Measurements from ENCODE around the gene OBP2A.

Gene OBP2A

DNA sequence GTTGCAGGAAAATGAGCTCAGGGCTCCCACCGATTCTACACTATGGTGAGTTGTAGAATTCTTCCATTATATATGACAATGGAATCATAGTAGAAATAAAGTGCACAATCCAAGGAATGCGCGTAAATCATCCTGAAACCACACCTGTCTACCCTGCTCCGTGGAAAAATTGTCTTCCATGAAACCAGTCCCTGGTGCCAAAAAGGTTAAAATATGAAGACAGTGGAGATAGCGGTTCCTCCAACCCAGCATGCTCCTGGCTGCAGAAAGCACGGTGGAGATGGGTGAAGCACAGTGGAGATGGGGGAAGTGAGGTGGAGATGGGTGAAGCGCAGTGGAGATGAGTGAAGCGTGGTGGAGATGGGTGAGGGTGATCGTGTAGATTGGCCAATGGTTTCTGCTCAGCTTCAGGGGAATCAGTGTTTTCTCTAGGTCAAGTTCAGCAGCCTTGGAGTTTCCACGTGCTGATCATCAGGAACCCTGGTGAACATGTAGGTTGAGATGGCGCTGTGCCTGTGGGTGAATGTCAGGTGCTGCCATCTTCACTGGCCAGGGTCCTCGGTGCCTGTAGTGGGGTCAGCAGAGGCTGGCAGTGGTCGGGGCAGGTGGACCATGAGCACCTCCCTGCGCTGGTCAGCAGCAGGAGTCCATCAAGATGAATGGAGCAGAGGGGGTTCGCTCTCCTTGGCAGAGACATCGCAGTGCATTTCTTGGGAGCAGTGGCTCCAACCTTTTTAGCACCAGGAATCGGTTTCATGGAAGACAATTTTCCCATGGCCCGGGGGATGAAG lies 35.9 kb downstream of the OBP2A start:
- DNase-seq = no peak

DNA sequence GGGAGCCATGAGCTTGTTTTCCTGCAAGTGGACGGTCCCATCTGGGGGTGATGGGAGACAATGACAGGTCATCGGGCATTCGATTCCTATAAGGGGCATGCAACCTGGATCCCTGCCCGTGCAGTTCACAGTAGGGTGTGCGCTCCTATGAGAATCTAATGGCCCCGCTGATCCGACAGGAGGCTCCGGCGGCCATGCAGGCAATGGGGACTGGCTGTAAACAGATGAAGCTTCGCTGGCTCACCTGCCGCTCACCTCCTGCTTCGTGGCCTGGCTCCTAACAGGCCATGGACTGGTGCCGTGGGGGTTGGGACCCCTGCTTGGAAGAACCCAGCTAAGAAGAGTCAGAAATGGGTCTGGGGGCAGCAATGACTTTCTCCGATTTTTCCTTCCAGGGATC lies 36.6 kb downstream of the OBP2A start:
- no peak for DNase-seq

DNA sequence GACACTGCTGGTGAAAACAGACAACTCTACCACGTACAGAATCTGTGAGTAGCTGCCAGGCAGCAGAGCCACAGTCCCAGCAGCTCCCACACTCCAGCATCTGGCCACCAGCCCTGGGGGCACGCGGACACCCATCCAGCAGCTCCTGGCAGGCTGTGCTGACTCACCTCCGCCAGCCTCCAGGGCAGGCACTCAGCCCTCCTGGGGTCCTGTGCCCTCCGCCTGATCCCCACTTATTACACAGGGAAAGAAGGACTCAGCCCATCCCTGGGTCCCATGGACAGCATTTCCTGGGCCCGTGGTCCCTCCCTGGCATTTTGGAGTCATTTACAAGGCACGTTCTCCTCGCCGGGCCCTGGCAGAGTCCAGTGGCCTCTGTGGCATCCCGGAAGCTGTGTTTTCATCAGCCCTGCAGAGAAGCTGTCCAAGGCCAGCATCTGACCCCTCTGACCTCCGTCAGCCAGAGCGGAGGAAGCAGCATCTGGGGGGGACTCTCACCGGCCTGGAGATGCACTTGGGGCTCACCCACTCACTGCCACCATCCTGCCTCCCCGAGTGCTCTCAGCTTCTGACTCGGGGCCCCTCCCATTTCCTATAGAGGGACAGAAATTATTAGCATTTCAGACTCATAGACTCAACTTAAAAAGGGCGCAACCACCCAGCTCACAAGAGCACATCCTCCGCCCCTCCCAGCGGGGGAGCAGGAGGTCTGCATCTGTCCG lies 37.2 kb downstream of the OBP2A start:
- no peak for DNase-seq

DNA sequence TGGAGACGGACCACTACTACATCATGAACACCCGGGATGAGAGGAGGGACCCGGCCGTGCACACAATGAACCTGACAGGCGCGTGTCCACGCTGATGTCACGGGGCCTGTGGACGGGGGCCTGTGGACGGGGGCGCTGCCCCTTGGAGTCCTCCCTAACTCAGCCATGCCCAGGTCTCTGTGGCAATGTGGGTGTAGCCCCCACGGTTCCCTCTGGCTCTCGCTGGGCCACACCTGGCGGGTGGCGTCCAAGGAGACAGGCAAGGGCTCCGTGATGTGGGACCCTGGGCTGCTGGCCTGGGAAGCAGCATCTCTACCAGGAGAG lies 37.7 kb downstream of the OBP2A start:
- no peak for DNase-seq

DNA sequence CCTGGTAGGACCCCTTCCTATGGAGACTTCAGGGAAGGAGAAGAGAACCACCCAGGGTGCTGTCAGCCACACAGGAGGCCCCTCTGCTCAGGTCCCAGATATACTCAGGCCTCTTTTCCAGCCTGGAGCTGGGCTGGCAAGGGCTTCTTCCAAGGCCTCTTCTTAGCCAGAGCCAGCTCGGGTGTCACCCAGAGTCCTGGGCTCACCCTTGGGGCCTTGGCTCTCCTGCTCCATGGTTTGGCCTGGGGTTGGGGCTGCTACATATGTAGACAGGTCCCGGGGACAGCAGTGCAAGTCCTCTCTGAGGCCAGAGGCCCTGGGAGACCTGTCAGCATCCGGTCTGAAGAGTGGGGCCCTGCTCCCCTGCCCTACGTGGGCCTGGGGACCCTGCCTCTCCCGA lies 38.4 kb downstream of the OBP2A start:
- no peak for DNase-seq

DNA sequence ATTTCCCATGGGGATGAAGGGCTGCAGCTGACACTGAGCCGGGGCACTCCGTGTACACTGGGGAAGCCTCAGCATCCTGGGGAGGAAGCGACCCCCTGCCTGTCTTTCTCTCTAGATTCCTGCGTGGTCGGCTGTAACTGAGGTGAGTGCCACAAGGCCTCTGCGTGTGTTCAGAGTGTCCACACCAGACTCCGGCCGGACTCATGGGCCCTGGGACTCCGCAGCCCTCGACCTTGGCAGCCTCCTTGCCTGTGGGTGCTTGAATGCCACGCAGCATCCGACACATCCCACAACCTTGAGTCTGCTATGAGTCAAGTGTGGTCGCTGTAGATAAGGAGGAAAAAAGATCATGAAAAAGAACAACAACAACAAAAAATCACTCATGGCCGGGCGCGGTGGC lies 39.0 kb downstream of the OBP2A start:
- DNase-seq = no peak

DNA sequence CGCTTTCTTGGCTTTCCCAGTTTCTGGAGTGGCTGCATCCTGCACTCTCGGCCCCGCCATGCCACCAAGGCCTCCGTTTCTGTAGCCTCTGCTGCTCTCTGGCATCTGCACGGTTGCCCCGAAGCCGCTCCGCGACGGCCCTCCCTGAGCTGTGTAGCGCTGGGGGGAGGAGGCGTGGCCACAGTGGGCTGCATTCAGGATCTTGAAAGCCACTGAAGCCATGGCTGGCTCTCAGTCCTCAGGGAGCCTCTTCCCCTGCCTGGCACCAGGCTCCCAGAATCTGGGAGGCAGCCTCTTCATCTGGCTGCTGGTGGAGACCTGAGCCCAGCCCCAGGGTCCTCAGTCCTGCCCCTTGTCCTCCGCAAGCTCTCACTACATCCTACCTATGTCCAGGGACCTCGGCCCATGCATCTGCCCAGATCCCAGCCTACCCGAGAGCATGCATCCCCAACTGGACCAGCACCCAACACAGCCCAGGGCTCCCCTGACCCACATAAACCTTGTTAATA lies 40.7 kb downstream of the OBP2A start:
- DNase-seq = no peak

DNA sequence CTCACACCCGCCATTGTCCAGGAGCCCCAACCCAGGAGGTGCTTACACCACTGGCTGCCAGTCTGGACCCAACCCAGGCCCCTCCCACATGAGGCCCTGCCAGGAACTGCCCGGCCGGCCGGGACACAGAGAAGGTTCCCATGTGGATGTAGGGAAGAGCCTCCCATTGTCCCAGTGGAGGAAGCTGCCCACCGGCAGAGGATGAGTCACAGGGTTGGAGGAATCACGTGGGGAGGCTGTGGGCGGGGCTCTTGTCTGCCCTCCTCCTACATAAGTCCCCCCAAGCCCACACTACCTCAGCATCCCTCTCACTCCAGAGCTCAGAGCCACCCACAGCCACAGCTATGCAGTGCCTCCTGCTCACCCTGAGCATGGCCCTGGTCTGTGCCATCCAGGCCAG lies 41.7 kb downstream of the OBP2A start:
- no peak for DNase-seq

DNA sequence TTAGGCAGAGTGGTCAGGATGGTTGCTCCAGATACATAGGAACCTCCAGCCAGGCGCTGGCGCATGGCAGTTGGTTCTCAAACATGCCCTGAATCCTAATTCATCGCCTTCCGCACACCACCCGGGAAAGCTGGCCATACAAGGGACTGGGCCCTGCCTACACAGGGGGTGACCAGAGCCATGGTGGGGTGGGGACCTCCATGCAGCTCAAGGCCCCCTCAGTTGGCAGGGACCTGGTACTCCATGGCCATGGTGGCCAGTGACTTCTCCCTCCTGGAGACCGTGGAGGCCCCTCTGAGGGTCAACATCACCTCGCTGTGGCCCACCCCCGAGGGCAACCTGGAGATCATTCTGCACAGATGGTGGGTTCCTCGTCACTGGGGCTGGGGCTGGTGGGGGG lies 42.4 kb downstream of the OBP2A start:
- DNase-seq = no peak

DNA sequence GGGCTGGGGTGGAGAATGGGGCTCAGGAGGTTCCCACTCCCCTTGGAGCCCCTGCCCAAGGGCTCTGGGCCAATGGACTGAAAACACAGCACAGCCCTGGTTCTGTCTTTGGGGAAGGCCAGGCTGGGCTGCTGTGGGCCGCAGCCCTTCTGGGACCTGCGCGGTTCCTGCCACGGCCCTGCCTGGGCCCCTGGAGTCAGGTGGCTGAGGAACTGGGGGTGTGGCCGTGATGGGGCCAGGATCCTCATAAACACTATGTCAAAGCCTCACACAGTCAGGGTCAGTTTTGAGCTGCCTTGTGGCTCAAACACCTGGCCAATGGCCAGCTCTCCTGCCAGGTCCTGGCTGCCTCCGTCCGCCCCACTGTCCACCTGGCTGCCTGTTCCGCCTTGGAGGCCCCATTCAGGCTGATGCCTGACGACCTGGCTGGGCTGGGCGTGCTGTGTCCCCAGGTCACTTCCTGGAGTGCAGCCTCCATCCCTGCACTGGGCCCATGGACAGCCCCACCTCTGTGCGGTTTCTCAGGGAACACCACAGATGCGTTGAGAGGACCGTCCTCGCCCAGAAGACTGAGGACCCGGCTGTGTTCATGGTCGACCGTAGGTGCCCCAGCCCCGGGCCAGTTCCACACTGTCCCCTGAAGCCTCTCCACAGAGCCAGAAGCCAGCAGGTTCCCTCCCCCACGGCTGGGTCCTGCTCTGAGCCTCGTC lies 43.1 kb downstream of the OBP2A start:
- DNase-seq = no peak

DNA sequence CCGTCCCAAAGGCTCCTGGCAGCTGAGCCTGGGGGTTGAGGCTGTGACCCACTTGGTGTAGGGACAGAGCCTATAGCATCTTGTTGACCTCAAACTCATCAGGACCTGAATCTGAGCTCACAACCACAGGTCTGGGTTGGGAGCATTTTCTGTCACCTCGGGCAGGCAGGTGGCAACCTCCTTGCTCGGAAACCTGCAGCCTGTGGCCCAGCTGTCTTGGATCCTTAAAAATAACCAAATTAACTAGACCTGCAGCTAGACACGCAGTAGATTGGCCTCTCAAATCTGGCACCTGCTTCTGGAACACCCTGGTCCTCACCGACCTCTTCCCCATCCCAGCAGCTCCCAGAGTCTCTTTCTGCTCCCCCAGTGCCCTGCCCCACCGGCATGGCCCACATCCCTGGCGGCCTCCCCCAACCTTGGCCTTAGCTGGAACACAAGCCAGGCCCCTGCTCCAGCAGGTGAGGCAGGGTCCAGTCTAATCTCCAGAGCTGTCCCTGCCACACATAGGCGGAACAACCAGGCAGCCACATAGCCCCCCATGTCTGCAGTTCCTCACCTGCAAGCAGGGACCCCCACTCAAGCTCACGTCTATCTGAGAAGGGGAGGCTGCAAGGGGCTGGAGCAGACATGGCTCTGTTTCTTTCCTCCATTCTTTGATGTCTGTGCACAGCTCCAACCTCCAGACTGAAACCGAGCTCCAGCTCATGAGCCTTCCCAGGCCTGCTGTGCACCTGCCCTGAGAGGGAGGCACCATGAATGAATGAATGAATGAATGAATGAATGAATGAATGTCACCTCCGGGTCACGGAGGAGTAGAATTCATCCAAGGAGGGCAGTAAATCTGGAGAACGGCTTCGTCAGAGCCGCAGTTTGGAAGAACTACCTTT lies 43.9 kb downstream of the OBP2A start:
- DNase-seq = no peak

DNA sequence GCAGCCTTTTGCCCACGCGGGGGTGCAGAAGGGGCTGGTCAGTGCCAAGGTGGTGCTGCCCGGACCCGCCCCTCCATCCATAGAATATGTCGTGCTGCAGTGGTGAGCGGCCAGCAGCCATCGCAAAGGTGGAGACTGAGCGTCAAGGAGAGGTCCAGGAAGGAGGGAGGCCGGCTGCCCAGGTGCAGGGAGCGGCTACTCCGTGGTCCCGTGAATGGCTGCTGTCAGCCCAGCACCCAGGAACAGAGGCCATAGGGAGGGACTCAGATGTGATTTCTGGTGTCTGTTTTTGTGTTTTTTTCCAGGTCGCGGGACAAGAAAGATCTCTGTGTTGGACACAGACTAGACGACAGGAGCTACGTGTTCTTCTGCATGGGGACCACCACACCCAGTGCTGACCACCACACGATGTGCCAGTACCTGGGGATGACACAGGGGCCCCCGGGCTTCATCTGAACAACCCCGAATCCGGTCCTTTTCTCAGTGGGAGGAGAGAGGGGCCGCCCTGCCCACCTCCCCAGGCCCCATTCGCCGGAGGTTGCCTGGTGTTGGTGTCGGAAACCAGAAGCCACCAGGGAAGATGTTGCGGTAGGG lies 44.7 kb downstream of the OBP2A start:
- DNase-seq = no peak

DNA sequence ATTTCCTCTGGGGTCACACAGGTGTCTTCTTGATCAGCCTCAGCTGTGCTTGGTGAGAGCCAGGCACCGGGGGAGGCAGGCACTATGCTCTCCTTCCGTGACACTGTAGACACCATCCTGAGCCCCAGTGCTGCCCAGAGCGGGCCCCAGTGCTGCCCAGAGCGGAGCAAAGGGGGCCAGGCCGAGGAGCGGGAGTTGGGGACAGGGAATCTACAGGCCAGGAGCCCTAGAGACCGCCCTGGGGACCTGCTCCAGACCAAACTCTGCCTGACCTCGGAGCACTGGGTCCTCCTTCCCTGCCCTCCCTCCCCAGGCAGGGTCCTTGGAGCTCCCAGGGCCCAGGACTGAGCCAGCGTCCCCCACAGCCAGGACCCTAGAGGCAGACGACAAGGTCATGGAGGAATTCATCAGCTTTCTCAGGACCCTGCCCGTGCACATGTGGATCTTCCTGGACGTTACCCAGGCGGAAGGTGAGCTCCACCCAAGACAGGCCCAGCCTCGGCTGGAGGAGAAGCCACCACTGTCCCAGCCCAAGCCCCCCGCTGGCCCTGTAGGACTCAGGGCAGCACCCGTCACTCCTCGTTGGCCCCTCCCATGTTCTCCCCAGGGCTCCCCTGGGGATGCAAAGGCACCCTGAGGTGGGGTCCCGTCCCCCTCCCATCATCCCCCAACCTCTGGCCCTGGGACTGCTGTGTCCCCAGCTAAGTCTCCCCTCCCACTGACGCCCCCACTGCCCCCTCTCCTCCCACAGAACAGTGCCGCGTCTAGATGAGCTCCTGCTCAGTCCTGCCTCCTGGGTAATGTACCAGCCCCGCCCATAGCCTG lies 45.8 kb downstream of the OBP2A start:
- DNase-seq = no peak

DNA sequence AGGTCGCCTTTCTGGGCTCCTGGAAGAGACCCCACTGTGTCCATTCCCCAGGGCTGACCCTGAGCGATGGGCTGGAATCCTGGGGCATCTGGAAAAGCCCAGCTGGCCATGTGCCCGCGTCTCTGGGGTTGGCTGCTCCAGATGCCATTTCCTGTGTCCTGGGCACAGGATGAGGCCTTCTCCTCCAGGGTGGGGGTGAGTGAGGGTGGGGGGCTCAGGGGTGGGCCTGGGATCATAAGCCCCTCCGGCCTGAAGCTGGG lies 46.3 kb downstream of the OBP2A start:
- DNase-seq = no peak

DNA sequence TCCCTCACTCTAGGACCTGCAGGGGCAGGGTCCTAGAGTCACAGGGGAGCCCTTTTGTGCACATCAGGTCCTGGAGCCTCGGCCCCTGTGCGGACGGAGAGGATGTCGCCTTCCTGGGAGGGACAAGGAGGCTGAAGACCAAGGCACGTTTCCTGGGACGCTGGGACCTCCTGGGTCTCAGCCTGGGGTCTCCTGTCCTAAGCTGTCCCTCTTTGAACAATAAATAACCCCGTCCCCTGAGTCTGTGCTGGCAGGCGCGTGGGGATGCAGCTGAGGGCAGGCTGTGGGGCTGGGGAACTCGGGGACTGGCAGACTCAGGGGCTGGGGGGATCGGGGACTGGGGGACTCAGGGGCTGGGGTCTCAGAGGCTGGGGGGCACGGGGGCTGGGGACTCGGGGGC lies 46.7 kb downstream of the OBP2A start:
- DNase-seq = no peak

DNA sequence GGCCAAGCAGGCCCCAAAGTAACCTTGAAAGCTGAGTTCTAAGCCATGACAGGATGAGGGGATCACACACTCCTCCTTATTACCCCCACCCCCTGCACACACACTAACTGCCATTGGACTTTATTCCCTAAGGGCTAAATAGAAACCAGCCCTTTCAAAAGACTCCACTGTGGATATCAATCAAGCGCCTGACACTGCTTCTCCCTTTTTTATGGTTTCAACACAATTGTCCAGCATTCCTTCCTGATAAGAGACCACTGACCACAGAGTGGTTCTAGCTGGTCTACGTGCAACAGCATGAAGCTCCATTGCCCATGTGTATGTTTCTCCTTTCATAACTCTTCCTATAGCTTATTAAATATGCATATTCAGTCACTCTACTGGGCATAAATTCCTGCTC lies 50.3 kb downstream of the OBP2A start:
- DNase-seq = no peak

Measured in NCI-H2081 treated with DMSO at 0.1 percent for 48 hours (cell line).